Fibroblast of lung (primary cell): ENCODE results near the gene SLC28A2.

Experiments used
- EZH2 ChIP-seq: IDR thresholded peaks from 2 replicates; pipeline ENCODE4 v1.5.1; 2012; ENCODE audit warnings: low read length, control low read depth, mild to moderate bottlenecking; ENCODE audit errors: missing control alignments
- TF ChIP-seq, protein P1 (sequence below), 2 donors: IDR thresholded peaks in 1 of 2; conservative IDR thresholded peaks in 1 of 2; 1 replicate in 1 of 2; 2 replicates in 1 of 2; pipeline ENCODE4 v1.5.1; 2011 to 2012; ENCODE audit warnings: low read length in 2 of 2, control low read depth in 1 of 2, inconsistent platforms in 1 of 2, low read depth in 1 of 2, mild to moderate bottlenecking in 1 of 2

DNA sequence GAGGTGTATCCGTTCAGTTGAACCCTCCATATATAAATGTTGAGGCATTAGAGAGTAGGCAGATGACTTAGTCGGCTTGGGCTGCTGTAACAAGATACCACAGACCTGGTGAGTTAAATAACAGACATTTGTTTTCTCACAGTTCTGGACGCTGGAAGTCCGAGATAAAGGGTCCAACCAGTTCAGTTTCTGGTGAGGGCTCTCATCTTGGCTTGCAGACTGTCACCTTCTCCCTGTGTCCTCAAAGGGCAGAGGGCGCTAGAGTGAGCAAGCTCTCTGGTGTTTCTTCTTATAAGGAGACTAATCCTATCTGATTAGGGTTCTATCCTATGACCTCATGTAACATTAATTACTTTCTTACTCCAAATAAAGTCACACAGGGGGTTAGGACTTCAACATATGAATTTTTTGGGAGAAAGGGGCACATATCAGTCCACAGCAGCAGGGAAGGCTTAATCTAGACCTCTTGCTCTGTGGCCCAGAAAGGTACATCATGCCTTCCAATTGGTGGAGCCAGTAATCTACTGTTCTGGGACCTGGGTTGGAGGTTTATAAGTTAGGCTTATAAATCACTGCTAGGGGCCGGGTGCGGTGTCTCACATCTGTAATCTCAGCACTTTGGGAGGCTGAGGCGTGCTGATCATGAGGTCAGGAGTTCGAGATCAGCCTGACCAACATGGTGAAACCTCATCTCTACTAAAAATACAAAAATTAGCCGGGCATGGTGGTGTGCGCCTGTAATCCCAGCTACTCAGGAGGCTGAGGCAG, 26.3 kb upstream of the SLC28A2 start:
- TF ChIP-seq, protein P1, sequence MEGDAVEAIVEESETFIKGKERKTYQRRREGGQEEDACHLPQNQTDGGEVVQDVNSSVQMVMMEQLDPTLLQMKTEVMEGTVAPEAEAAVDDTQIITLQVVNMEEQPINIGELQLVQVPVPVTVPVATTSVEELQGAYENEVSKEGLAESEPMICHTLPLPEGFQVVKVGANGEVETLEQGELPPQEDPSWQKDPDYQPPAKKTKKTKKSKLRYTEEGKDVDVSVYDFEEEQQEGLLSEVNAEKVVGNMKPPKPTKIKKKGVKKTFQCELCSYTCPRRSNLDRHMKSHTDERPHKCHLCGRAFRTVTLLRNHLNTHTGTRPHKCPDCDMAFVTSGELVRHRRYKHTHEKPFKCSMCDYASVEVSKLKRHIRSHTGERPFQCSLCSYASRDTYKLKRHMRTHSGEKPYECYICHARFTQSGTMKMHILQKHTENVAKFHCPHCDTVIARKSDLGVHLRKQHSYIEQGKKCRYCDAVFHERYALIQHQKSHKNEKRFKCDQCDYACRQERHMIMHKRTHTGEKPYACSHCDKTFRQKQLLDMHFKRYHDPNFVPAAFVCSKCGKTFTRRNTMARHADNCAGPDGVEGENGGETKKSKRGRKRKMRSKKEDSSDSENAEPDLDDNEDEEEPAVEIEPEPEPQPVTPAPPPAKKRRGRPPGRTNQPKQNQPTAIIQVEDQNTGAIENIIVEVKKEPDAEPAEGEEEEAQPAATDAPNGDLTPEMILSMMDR (conservative IDR thresholded peaks at IDR 0.05 in 1 of 2, IDR thresholded peaks at IDR 0.05 in 1 of 2; ENCODE audit: low read depth in 1 of 2, low read length in 2 of 2), result no peak
- no peak for TF ChIP-seq EZH2
